HG03378 (cell line): ENCODE results near the gene ZNF529.
"Not testable (repeated sequence)": the region's sequence is repeated elsewhere in the genome, so short reads cannot be mapped to it uniquely, and the experiment has no call there.

Experiments used
- ATAC-seq: cut with Tn5 transposase; IDR thresholded peaks from one replicate; pipeline ENCODE4 v1.9.1; 2021; ENCODE audit warnings: mild to moderate bottlenecking, moderate library complexity; ENCODE audit not compliant: unreplicated experiment

ZNF529 gene

DNA sequence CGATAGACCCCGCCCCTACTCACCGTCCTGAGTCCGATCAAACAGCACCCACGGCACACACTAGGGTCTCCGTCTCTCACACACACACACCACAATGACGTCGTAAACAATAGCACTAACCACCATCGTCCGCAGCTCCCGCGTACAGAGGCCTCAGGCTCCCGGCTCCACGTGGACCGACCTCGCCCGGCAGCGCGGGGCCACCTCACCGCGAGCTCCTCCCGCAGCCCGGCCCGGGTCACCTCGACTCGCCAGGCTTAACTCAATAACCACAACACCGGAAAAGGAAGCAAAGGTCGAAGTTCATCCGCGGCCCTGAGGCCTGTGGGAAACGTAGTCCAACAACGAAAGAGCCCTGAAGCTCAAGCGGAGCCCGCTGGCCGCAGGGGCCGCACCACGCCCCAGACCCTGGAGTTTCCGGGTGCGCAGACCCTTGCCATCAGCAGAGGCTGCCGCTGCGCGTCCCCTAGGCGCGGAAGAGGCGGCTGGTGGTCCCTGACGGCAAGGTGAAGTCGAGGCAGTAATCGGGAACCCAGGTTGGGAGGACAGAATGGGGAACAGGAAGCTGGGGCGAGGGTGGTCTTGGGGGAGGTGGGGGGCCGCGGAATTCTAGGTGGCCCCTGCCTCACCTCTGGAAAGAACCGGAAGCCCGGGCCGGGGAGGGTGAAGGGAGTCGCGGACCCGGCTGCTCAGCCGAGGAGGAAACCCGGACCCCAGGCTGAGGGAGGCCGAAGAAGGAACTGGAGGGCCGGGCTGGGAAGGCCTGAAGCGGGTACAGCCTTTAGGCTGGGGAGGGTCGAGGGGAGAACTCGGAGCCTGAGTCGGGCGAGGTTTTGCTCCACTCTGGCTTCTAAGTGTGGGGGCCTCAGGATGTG is at the start of gene ZNF529:
Gene ZNF529, minus strand, starts transcription at position 273 of the 875 bp plus-strand sequence. CDS start 946 bp downstream, outside the sequence.
- peak; percentile 82 for ATAC-seq

DNA sequence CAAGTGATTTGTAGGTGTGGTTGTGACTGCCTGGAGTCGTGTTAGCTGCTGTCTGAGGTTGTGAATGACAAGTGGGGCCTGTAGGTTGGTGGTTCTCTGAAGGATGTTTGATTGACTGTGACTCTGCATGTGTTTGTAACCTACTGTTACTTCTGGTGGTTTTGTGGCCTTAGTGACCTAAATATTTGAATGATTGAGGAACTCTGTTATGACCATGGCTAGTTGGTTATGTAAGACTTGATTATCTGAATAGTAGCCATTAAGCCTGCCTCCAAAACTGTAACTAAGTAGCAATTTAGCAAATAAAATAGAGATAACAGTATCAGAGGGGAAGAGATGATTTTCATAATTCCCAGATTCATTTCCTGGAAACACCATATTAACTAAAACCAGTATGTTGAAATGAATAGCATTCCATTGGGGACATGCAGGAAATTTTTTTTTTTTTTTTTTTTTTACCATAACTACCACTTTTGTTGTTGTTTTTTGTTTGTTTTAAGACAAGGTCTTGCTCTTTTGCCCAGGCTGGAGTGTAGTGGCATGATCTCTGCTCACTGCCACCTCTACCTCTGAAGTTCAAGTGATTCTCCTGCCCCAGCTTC is 32.9 kb upstream of the ZNF529 start:
- ATAC-seq: no peak

DNA sequence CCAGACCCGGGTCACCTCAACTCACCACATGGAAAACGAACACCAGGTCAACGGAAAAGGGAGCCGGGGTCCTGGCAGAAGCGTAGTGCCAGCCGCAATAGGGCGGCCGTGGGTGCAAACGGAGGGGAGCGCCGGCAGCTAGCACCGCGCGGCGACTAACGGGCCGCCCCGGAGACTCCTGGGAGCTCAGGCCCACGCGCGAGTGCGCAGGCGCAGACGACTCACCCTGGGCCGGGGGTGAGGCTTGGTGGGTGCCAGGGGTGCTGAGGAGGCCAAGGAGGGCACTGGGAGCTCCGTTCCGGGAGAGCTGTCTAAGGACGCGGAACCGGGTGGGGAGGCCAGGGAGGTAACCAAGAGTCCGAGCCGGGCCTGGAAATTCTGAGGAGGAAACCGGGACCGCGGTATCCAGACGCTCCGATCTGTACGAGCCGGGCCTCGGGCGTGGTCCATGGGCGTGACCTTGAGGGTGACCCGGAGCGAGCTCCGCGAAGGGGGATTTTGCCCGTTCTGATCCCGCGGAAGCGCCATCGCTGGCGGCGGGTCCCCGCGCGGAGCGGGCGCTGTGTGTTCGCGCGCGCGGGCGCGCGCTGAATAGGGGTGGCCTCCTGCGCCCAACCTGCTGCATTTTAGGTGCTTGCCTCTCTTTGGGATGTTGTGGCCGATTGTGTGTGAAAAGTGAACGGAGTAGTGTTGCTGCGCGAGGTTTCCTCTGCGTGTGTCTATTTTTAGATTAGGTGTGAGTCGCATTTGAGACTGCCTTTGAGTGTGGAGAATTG is 32.2 kb upstream of the ZNF529 start, which contains the start of gene ZNF382:
Gene ZNF382, plus strand, starts transcription at position 213 of the 776 bp plus-strand sequence. CDS start 4,602 bp downstream, outside the sequence.
- no peak for ATAC-seq

DNA sequence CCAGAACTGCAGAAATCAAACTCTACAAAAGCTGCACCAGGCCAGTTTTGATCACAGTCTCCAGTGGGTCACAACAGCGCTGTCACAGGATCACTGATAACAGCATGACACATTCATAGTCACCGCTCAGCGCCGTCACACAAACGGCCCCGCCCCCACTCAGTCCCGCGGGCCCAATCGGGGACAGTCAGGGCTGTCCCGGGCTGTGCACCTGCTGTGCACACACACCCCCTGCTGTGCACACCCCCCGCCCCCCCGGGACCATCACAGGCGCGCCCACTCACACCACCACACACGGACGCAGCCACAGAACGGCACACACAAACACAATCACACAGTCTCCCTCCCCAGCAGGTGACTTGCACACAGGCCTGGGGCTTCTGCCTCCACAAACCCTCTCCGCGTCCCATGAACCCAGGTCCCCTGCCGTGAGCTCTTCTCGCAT is 31.6 kb upstream of the ZNF529 start:
- peak; percentile 67 for ATAC-seq

GRCh38 chr19:36602681-36603080 is 29.6 kb upstream of the ZNF529 start:
- not testable (repeated sequence) for ATAC-seq

DNA sequence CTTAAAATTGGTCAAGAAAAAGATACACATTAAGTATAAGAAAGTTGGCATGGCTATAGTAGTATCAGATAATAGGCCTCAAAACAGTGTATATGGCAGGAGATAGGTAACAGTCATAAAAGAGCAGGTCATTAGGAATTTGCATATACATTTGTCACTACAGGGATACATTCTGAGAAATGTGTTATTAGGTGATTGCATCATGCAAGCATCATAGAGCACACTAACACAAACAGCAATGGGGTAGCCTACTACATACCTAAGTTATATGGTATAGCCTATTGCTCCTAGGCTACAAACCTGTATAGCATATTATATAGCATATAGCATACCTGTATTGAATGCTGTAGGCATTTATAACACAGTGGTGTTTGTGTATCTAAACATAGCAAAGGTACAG is 6.2 kb upstream of the ZNF529 start:
- no peak for ATAC-seq

GRCh38 chr19:36577271-36577996 is 4.3 kb upstream of the ZNF529 start:
- no peak for ATAC-seq

GRCh38 chr19:36574741-36575140 is 1.6 kb upstream of the ZNF529 start:
- ATAC-seq: no peak

- peak; percentile 19 for ATAC-seq
Observed at GRCh38 chr19:36573895-36574720, 1.0 kb upstream of the ZNF529 start.

GRCh38 chr19:36572593-36573019 is 486 bp downstream of the ZNF529 start:
- ATAC-seq: no peak

GRCh38 chr19:36564391-36564790 is 8.7 kb downstream of the ZNF529 start:
- no peak for ATAC-seq

GRCh38 chr19:36547001-36547732 is 25.9 kb downstream of the ZNF529 start:
- ATAC-seq: no peak

- ATAC-seq: peak; percentile 21
Observed at GRCh38 chr19:36528921-36529518, 44.1 kb downstream of the ZNF529 start.

DNA sequence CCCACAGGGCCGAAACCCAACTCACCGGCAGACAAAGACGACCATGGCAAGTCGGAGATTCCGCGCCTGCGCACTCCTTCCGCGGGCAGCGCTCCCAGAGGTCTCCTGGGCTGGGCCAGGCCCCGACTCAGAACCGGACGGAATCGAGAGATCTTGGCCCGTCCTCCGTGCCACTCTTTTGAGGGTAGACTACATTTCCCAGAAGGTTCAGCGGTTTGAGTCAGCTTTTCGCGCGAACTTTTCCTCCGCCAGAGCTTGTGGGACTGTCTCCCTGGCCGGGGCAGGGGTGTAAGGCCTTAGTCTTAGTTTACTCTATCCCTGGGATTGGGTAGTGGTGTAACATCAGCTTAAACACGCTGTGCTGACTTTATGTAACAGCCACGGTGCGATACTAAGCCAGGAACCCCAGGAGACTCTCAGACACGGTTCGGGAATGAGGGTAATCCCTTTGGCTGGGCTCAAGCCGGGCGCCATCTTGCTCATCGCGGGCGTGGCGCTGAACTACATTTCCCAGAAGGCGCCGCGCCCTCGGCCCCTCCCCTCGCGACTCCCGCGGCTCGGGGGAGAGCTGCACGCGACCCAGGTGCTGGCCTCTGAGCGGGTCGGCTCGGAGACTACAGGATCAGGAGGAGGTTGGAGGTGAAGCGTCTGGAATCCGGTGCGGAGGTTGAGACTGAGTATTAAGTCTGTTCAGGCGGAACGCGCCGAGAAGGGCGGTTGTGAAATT is 44.7 kb downstream of the ZNF529 start, which contains the start of gene ZNF260:
Gene ZNF260, minus strand, starts transcription at position 78 of the 727 bp plus-strand sequence. CDS start 13,033 bp downstream, outside the sequence.
- ATAC-seq: peak; percentile 76

DNA sequence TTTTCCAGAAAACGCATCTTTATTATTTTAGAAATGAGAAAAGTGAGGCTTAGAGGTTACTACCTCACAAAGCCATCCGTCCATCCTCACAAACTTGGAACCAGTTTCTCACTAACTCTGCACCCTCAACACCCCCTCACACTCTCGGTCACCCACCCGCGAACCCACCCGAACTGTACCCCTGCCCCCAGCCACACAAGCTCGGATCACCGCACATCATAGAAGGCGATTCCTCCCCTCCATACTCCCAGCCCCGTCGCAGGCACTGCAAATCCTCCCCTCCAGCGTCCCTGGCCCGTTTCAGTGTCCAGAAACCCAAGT is 45.3 kb downstream of the ZNF529 start:
- ATAC-seq: no peak

- ATAC-seq: no peak
Observed at GRCh38 chr19:36527341-36527740, 45.8 kb downstream of the ZNF529 start.

DNA sequence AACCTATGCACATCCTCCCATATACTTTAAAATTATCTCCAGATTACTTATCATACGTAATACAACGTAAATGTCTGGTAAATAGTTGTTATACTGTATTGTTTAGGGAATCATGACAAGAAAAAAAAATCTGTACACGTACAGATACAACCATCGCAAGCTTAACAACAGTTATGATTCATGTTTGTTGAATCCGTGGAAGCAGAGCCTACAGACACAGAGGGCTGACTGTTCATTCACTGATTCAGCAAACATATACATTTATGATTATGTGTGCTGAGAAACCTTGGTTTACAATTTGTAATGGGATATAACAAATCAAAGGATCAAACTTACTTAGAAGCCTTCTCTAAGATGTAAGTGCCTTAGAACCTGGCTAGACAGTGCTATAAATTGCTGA is 46.5 kb downstream of the ZNF529 start:
- ATAC-seq: no peak

GRCh38 chr19:36524617-36525016 is 48.5 kb downstream of the ZNF529 start:
- ATAC-seq: no peak
